ENCODE data around the gene DLGAP1.
"Not testable (repeated sequence)": the region's sequence is repeated elsewhere in the genome, so short reads cannot be mapped to it uniquely, and the experiment has no call there.

DNA sequence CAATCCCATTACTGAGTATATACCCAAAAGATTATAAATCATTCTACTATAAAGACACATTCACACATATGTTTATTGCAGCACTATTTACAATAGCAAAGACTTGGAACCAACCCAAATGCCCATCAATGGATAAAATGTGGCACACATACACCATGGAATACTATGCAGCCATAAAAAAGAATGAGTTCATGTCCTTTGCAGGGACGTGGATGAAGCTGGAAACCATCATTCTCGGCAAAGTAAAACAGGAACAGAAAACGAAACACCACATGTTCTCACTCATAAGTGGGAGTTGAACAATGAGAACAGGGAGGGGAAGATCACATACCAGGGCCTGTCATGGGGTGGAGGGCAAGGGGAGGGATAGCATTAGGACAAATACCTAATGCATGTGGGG is 167.8 kb downstream of the DLGAP1 start:
- TF ChIP-seq POU5F1 (IDR thresholded peaks at IDR 0.05; ENCODE audit: low read depth, low read length); ATF2 (IDR thresholded peaks at IDR 0.05; ENCODE audit: low read length); SP1 (IDR thresholded peaks at IDR 0.05; ENCODE audit: low read depth, low read length): not testable (repeated sequence)
